Choroid plexus epithelial cell (primary cell): Measurements from ENCODE around the gene CDH4.

Source experiments
- DNase-seq: peaks from one replicate; pipeline ENCODE4 v3.0.0-alpha.2; 2010; ENCODE audit warnings: low read depth
- H3K4me3 ChIP-seq: 2 replicates; pipeline ENCODE4 v1.5.1; 2011; ENCODE audit warnings: low read depth, mild to moderate bottlenecking, control low read depth, low read length, moderate library complexity
- CTCF ChIP-seq: conservative IDR thresholded peaks from 2 replicates; pipeline ENCODE4 v1.5.1; 2011; ENCODE audit warnings: low read depth, mild to moderate bottlenecking, control low read depth, inconsistent platforms, low read length, moderate library complexity

Gene CDH4

GRCh38 chr20:61379898-61380544 lies 128.0 kb downstream of the CDH4 start:
- DNase-seq = no peak
- H3K4me3 ChIP-seq = no peak overlapping the region
- no peak for TF ChIP-seq CTCF

- DNase-seq = no peak
- TF ChIP-seq CTCF = no peak
- no peak overlapping the region for H3K4me3 ChIP-seq
Measured at GRCh38 chr20:61380545-61380915, 128.5 kb downstream of the CDH4 start.

- no peak for TF ChIP-seq CTCF
- H3K4me3 ChIP-seq = no peak overlapping the region
- no peak for DNase-seq
Measured at GRCh38 chr20:61382194-61382593, 130.1 kb downstream of the CDH4 start.

- DNase-seq = no peak
- H3K4me3 ChIP-seq = no peak overlapping the region
- no peak for TF ChIP-seq CTCF
Measured at GRCh38 chr20:61385296-61385695, 133.2 kb downstream of the CDH4 start.

GRCh38 chr20:61385731-61386130 lies 133.7 kb downstream of the CDH4 start:
- H3K4me3 ChIP-seq = no peak overlapping the region
- TF ChIP-seq CTCF = no peak
- no peak for DNase-seq

GRCh38 chr20:61387204-61387953 lies 135.3 kb downstream of the CDH4 start:
- H3K4me3 ChIP-seq = peak overlapping the region; percentile 29
- peak; percentile 63 for DNase-seq
- no peak for TF ChIP-seq CTCF

- TF ChIP-seq CTCF = no peak
- DNase-seq = no peak
- no peak overlapping the region for H3K4me3 ChIP-seq
Measured at GRCh38 chr20:61387954-61388348, 135.9 kb downstream of the CDH4 start.
